ENCODE data around the gene TMEM269.
"Not testable (repeated sequence)": the region's sequence is repeated elsewhere in the genome, so short reads cannot be mapped to it uniquely, and the experiment has no call there.

TMEM269 gene

DNA sequence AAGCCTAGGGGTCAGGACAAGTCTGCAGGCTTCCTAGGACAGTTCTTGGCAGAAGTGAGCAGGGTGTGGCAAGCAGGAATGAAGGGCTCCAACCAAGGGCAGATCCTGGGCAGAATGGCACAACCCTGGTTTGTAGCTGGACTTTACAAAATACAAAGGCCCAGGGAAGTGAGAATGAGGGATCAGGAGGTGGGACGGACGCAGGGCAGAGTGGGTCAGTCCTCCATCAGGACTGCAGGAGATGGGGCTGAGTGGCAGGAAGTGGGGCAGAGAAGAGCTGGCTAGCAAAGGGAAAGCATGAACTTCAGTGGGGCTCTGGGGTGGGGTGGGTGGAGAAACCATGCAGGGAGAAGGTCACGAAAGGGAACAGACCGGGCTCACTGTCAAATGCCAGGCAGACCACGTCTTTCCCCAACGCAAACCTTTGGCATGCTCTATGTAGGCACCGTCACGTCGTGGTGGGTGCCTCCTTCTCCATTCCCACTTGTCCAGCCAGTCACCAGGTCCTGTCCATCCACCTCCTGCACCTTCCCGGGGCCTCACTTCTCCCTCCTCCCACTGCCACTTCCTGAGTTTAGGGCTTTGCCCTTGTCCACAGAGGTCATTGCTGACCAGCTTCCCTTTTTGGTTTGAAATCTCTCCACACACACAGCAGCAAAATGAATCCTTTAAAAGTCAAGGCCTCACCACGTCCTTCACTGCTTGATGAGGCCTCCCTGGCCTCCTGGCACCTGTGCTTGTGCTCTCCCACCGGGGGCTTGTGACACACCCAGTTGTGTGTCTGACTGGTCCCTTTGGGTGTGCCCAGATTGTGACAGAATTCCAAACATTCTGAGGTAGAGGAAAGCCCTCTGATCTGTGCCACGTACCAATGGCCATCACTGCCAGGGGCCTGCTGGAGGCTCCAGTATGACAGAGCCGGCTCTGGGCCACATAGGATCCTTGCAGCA, 36.1 kb upstream of the TMEM269 start:
- DNase-seq: no peak

- DNase-seq: no peak
Measured at GRCh38 chr1:42750041-42750440, 34.8 kb upstream of the TMEM269 start.

GRCh38 chr1:42751511-42752070, 33.2 kb upstream of the TMEM269 start:
- not testable (repeated sequence) for DNase-seq

DNA sequence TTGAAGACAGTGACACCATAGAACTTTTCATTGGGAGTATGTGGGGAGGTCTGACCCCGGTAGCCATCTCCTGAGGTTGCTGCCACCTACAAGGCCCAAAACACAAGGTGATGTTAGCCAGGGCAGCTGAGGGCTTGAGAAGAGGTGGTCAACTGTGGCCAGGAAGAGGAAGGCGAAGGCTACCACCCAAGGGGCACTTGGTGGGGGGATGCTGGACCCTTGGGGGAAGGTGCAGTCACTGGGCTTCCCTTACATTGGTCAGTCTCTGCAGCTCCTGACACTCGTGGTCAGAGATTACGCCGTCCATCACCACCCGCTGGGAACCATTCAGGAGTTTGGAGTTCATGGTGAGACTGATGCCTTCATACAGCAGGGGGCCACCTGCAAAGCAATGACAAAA, 32.5 kb upstream of the TMEM269 start:
- DNase-seq: no peak

GRCh38 chr1:42753070-42753469, 31.7 kb upstream of the TMEM269 start:
- DNase-seq: no peak

- no peak for DNase-seq
Measured at GRCh38 chr1:42756956-42757891, 27.6 kb upstream of the TMEM269 start.

DNA sequence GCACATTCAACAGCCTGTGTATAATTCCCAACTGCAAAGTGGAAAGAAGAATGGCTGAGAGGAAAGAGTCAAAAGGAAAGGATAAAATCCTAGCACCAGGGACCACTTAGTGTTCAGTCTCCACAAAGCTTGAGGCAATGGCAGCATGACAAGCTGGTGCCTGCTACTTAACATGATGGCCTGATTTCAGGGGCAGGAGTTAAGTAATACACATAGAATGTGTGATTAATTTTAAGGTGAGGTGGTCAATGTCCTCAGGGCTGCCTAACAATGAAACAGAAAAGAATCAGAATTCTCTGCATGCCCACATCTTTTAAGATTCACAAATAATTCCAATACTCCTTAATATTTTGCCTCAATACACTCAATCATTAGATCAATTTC, 26.9 kb upstream of the TMEM269 start:
- no peak for DNase-seq

DNA sequence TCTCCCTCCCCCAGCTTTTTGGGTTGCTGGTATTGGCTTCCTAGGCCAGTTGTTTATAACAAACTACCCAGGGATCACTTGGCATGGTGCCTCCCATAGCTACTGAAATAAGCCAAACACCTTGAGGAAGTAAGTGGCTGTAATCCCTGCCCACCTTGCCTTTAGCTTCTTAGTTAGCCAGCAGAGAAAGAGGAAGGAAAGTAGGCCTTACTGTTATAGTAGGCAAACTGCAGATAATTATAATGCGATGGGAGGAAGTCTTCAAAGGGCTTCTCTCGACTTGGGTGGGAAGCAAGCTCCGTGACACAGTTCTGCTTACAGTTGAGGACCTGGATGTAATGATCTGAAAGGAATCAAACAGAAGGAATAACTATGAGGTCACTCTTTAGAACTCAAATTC, 26.1 kb upstream of the TMEM269 start:
- no peak for DNase-seq

DNA sequence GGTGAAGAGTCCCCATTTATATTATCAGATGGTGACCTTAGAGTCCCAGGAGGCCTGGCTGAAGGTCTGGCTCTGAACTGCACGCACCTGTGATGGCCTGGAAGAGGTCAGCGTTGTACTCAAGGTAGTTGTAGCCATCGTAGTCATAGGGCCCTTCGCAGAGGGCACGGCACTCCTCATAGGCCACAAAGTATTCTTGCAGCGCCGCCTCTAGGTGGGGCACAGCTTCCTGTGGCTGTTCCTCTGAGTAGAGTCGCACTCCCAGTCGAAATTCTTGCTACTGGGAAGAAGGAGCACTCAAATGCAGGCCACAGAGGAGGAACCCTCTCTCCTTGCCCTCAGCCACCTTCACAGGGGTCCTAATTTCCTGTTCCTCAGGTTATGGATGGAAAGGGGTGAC, 25.7 kb upstream of the TMEM269 start:
- no peak for DNase-seq

GRCh38 chr1:42761567-42761966, 23.2 kb upstream of the TMEM269 start:
- no peak for DNase-seq

DNA sequence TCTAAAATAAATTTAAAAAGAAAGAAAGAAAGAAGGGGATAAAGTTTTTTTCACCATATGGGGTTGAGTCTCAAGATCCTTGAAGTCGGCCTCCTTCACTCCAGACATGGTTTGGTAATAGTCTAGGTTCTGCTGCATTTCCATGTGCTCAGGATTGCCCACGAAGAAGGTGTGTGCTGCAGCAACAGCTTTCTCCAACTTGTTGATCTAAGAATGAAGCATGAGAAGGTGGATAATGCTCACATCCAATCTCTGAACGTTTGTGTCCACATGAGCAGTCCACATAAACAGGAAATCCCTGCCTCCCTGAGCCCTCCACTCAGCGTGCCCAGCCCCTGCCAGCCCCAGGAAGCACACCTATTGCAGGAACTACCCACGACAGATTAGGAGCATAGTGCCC, 22.5 kb upstream of the TMEM269 start:
- no peak for DNase-seq

GRCh38 chr1:42765269-42765668, 19.5 kb upstream of the TMEM269 start:
- no peak for DNase-seq

DNA sequence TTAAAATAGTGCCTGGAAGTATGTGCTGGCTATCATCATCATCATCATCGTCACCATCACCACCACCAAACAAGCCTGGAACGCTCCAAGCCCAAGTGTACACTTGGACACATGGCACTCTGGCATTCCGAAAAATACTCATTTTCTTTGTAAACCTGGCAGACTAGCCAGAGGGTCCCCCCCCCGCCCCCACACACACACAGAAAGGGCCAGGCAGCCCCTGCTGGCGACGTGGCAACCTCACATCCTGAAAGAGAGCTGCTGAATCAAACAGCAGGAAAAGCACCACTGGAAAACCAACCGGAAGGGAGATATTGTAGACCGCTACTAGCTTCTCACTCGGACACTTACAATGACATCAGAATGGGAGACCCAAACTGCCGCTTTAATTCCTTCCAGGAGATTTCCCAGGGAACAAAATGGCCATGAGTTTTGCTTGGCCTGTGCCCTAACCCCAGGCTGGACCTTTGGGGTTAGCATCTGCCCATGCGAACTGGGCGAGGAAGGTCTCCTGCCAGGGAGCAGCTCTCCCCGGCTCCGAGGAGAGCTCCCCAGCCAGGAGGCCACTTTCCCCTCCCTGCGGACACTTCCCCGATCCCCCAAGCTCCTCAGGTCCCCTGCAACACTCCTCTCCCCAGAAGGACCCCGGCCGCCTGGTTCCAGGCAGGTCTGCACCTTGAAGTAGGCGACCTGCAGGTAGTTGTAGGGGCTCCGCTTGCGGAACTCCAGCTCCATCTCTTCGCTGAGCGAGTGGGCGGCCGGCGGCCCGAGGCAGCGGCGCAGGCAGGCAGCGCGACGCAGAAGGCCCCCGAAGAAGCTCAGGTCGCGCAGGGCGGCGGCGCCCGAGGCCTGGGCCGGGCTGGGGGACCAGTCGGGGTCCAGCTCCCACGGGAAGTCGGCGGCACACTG, 18.7 kb upstream of the TMEM269 start:
- DNase-seq: no peak

GRCh38 chr1:42766741-42767509, 17.9 kb upstream of the TMEM269 start, which contains the start of the genes C1orf50 and P3H1:
Gene C1orf50 (plus strand): TSS chr1:42767249. CDS start chr1:42767312, 63 bp downstream.
Gene P3H1 (minus strand): TSS chr1:42767028. CDS start chr1:42766971, 57 bp downstream.
- DNase-seq: peak; percentile 99

- DNase-seq: no peak
Measured at GRCh38 chr1:42767510-42768000, 17.2 kb upstream of the TMEM269 start.

- no peak for DNase-seq
Measured at GRCh38 chr1:42768172-42768571, 16.6 kb upstream of the TMEM269 start.

DNA sequence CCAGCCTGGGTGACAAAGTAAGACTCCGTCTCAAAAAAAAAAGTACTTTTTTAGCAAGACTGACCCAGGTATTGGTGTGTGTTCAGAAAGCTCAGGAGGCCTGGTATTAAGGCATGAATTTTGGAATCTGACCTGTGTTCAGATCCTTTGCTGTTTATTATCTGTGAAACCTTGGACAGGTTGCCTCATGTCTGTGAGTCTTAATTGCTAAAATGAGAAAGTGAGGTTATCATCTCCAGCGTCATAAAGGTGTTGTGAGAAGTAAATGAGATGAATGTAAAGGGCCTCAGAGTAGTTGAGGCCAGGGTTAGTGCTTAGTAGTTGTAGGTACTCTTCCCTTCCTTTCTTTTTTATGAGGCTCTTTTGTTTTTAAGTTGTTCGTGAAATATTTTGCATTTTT, 15.0 kb upstream of the TMEM269 start:
- DNase-seq: no peak

- DNase-seq: no peak
Measured at GRCh38 chr1:42773420-42773819, 11.4 kb upstream of the TMEM269 start.

DNA sequence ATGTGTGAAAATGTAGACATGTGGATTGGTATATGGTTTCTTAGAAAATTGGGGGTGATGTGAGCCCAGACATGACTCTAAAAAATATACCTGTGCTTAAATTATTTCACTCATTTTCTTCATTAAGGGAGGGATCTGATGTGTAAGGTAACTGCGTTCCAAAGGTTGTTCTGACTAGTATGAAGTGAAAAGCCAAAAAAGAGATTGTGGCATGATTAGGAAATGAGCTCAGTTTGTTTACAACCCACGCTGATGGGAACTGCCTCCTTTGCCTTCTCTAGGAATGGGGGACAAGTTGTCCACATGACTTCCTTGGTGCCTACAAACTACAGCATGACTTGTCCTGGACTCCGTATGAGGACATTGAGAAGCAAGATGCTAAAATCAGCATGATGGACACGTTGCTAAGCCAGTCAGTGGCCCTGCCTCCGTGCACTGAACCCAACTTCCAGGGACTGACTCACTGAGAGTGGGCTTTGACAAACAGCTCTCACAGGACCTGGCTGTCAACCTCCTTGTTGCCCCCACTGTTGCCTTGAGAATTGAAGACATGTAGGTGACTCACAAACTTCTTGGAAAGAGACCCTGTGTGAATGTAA, 9.8 kb upstream of the TMEM269 start:
- no peak for DNase-seq

- DNase-seq: no peak
Measured at GRCh38 chr1:42776502-42776901, 8.3 kb upstream of the TMEM269 start.

DNA sequence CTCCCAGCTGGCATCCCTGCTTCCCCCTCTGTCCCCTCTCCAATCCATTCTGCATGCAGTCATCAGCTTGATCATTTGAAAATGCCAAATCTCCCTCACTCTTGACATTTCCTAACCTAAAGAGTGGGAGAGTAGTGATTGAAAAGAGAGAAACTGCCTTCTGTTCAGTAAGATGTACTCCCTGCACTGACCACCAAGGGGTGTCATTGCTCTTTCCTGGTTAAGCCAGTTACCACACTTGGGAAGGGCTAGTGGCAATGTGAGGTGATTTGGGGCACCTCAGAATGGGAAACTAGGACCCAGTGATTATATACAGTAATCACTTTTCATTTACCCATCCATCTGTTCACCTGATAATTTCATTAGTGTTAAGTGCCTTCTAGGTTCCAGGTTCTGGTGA, 6.9 kb upstream of the TMEM269 start:
- no peak for DNase-seq

Data from T-helper 9 cell (primary cell).